ENCODE measurements around the gene HPSE2.

HPSE2 gene

GRCh38 chr10:98417481-98417959, 818.1 kb downstream of the HPSE2 start:
- no peak overlapping the region for H3K27ac Mint-ChIP-seq
- no peaks in the 10 kb centered on the region for H3K9me3 Mint-ChIP-seq
- peaks cover 22% of the 10 kb centered on the region for H3K4me1 Mint-ChIP-seq
- H3K27me3 Mint-ChIP-seq (ENCODE audit: low read depth) = no peaks in the 10 kb centered on the region
- no peak overlapping the region for H3K4me3 Mint-ChIP-seq
- peaks cover 13% of the 10 kb centered on the region for H3K36me3 Mint-ChIP-seq (ENCODE audit: low read depth)
- no peak for TF ChIP-seq CTCF (IDR thresholded peaks at IDR 0.05; ENCODE audit: unreplicated experiment in 3 of 3)

- H3K4me1 Mint-ChIP-seq = peaks cover 26% of the 10 kb centered on the region
- peak overlapping the region in 1 of 3 experiments; percentile 98 for H3K27ac Mint-ChIP-seq
- H3K9me3 Mint-ChIP-seq = no peaks in the 10 kb centered on the region
- no peak overlapping the region for H3K4me3 Mint-ChIP-seq
- H3K36me3 Mint-ChIP-seq (ENCODE audit: low read depth) = peaks cover 14% of the 10 kb centered on the region
- H3K27me3 Mint-ChIP-seq (ENCODE audit: low read depth) = no peaks in the 10 kb centered on the region
- TF ChIP-seq CTCF (IDR thresholded peaks at IDR 0.05; ENCODE audit: unreplicated experiment in 3 of 3) = no peak
Observed at GRCh38 chr10:98416606-98417388, 818.9 kb downstream of the HPSE2 start.

- H3K27ac Mint-ChIP-seq = peak overlapping the region; percentile 53 to 98 (median 98)
Observed at GRCh38 chr10:98415731-98416119, 819.9 kb downstream of the HPSE2 start.

GRCh38 chr10:98414932-98415730, 820.5 kb downstream of the HPSE2 start, which contains the start of gene PYROXD2:
TSS of gene PYROXD2 (minus strand) at chr10:98415182. CDS start at chr10:98415135, 47 bp downstream.
- peak within 1 kb of the TSS; percentile 96 to 98 (median 98) for H3K27ac Mint-ChIP-seq
- H3K36me3 Mint-ChIP-seq (ENCODE audit: low read depth) = peaks cover 14% of the 10 kb centered on the region
- TF ChIP-seq CTCF (IDR thresholded peaks at IDR 0.05; ENCODE audit: unreplicated experiment in 3 of 3) = no peak
- peak within 1 kb of the TSS; percentile 93 to 98 (median 95) for H3K4me3 Mint-ChIP-seq
- no peaks in the 10 kb centered on the region for H3K9me3 Mint-ChIP-seq
- H3K4me1 Mint-ChIP-seq = peaks cover 33% of the 10 kb centered on the region
- H3K27me3 Mint-ChIP-seq (ENCODE audit: low read depth) = no peaks in the 10 kb centered on the region

More at GRCh38 chr10:98415731-98416119, 819.9 kb downstream of the HPSE2 start:
- Mint-ChIP-seq H3K4me3 (peak overlapping the region; percentile 38 to 98 (median 93)), H3K36me3 (ENCODE audit: low read depth) (peaks cover 14% of the 10 kb centered on the region), H3K9me3 (no peaks in the 10 kb centered on the region), H3K27me3 (ENCODE audit: low read depth) (no peaks in the 10 kb centered on the region), H3K4me1 (peaks cover 33% of the 10 kb centered on the region)
- no peak for TF ChIP-seq CTCF (IDR thresholded peaks at IDR 0.05; ENCODE audit: unreplicated experiment in 3 of 3)

DNA sequence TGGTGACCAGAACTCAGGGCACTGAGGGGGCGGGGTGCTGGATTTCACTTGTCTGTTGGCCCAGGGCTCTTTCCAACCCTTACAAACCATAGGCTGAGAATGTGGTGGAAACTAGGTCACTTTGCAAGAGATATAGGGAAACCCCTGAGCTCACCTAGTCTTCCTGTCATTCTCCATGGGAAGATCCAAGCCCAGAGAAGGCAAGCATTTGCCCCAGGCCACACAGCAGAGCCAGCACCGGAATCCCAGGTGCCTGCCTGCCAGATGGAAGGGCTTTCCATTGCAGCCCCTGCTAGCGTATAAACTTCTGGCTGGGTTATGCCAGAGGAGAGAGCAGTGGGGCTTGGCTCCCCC, 821.1 kb downstream of the HPSE2 start:
- no peak for TF ChIP-seq CTCF (IDR thresholded peaks at IDR 0.05; ENCODE audit: unreplicated experiment in 3 of 3)
- Mint-ChIP-seq H3K36me3 (ENCODE audit: low read depth) (peaks cover 9% of the 10 kb centered on the region), H3K27ac (peak overlapping the region; percentile 96 to 98 (median 98)), H3K9me3 (no peaks in the 10 kb centered on the region), H3K27me3 (ENCODE audit: low read depth) (no peaks in the 10 kb centered on the region), H3K4me3 (peak overlapping the region; percentile 93 to 98 (median 95)), H3K4me1 (peaks cover 33% of the 10 kb centered on the region)
